PC-3 (cell line): Measurements from ENCODE around the gene HK1.

ENCODE experiments used
- CTCF ChIP-seq: fragments of 300-600 bp; sonication (generic); conservative IDR thresholded peaks from 2 replicates; pipeline ENCODE4 v1.5.1; 2017; ENCODE audit warnings: antibody characterized with exemption, low read depth, mild to moderate bottlenecking, low read length
- EZH2 ChIP-seq: fragments of 300-600 bp; sonication (generic); IDR thresholded peaks from one replicate; pipeline ENCODE4 v1.6.1; 2017; ENCODE audit warnings: antibody characterized with exemption, mild to moderate bottlenecking, low read length; ENCODE audit not compliant: unreplicated experiment

GRCh38 chr10:69295027-69295636 is 16.8 kb downstream of the HK1 start:
- no peak for TF ChIP-seq CTCF
- no peak for TF ChIP-seq EZH2
